Activated naive CD4-positive, alpha-beta T cell treated with Interleukin-2 at 50 U/mL for 16 hours (primary cell): ENCODE measurements around the gene EMX2.

Experiments
- DNase-seq: peaks from one replicate; pipeline ENCODE4 v3.0.0-alpha.2; 2020

The EMX2 gene

DNA sequence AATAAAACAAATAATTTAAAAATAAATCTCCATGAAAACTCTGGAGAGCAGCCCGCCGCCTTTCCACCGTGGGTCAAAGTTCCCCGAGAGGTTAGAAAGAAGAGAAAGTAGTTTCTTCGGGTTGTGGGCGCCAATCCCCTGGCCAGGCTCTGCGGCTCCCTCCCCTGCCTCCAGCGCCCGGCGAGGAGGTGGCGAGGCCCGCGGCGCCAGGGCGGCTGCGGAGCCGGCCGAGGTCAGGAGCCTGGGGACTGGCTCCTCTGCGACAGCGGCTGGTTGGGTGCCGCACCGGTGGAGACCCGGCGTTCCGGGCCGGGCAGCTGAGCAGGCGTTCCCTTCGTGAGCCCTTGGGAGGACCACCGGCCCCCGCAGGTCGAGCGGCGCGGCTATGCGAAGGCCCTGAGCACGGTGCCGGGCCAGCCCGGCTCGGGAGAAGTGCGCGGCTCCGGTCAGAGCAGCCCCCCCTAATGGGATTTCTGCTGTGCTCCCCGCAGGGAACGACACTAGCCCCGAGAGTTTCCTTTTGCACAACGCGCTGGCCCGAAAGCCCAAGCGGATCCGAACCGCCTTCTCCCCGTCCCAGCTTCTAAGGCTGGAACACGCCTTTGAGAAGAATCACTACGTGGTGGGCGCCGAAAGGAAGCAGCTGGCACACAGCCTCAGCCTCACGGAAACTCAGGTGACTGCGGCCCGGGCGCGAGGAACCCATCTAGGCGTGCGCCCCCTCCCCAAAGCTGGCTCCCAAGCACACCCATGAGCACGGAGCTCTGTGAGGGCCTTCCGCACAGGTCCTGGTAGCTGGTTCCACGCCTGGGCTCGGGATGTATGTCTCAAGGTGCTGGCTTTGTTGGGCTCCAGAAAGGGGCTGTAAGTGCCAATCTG, 2.8 kb downstream of the EMX2 start:
- DNase-seq: no peak

GRCh38 chr10:117546020-117546580, 3.6 kb downstream of the EMX2 start:
- DNase-seq: no peak

GRCh38 chr10:117546581-117547015, 4.1 kb downstream of the EMX2 start:
- no peak for DNase-seq

GRCh38 chr10:117547016-117547715, 4.6 kb downstream of the EMX2 start:
- no peak for DNase-seq

- no peak for DNase-seq
These were observed 5.4 kb downstream of the EMX2 start for GRCh38 chr10:117547716-117548668.

DNA sequence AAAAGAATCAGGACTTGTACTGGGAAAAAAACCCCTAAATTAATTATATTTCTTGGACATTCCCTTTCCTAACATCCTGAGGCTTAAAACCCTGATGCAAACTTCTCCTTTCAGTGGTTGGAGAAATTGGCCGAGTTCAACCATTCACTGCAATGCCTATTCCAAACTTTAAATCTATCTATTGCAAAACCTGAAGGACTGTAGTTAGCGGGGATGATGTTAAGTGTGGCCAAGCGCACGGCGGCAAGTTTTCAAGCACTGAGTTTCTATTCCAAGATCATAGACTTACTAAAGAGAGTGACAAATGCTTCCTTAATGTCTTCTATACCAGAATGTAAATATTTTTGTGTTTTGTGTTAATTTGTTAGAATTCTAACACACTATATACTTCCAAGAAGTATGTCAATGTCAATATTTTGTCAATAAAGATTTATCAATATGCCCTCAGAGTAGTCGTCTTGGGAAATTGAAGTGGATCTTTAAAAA, 6.6 kb downstream of the EMX2 start:
- DNase-seq: no peak

DNA sequence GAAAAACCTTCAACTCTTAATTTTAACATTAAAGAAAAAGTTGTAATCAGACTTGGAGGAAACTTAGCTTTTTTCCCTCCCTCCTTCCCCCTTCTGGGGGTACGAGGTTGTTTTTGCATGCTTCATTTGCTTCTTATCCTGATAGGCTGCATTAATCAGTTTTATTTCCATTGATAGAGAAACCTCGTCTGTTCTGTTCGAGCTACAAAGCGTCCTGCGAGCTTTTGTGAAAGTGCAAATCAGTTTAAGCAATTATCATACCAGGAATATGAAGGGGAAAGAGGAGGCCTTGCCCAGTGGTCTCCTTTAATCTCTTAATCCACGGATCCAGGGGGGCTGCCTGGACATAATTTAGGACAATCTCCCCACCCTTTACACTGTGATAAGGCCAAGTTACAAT, 7.5 kb downstream of the EMX2 start:
- no peak for DNase-seq

DNA sequence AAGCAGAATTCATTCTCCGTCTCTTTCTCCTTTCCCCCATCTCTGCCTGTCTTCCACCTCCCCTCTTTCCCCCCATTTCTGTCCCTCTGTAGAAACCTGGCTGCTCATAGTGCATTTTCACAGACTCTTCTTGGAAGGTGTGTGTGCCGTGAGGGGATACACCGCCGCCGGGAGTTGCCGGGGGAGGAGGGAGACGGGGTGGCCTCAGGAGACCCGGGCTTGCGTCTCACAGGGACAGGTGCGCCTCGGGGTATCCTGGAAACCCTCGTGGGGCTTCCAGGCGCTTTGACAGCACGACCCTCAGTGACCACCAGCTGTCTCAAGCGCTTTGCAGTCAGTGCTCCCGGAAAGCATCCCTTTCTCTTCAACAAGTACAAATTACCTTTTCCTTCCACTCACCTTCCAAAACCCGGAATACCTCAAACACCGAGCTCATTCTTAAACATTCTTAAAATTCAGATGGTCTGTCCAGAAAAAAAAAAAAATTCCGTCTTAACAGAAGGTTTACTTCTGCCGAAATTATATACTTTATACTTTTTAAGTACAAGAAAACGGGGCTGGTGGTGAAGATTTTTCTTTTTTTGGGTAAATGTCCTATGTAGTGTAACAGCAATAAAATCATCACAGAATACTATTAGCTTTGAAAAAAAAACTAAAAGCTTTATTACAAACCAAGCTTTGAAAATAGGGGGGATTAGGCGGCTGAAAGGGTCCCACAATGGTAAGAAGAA, 8.2 kb downstream of the EMX2 start:
- no peak for DNase-seq

DNA sequence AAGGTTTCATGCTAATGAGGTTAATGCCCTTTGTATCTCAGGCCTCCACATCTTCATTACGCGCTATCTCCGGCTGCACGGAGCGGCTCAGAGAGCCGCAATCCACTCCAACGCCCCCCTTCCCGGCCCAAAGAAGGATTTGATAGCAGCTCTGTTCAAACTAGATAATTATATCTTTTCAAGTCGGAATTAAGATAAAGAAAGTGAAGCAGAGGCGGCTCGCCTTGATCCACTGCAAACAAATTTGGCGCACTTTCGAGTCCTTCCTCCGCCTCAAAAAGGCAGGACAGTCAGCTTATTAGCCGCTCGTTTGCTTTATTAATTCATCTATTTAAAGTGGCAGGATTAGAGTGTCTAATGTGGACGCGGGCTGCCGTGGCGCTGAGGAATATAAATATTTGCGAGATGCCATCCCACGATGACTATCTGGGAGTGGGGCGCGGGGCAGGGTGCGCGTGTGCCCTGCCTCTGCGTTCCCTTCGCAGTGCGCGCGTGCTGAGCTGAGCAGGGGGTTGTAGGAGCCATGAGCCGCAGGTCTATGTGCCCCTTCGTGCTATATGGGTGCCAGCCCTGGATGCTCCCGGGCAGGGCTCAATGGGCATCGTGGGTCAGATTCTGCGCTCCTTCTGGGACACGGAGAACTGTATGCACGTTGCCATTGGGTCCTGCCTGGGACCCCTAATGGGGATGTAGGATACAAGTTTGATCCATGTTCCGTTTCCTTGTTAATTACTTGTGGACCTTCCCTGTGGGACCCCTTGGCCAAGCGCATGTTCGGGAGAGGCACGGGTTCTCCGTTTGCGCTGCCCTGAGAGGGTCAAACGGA, 9.0 kb downstream of the EMX2 start:
- DNase-seq: no peak

GRCh38 chr10:117552156-117552631, 9.6 kb downstream of the EMX2 start:
- DNase-seq: no peak

- DNase-seq: no peak
These were observed 10.2 kb downstream of the EMX2 start for GRCh38 chr10:117552701-117553141.

DNA sequence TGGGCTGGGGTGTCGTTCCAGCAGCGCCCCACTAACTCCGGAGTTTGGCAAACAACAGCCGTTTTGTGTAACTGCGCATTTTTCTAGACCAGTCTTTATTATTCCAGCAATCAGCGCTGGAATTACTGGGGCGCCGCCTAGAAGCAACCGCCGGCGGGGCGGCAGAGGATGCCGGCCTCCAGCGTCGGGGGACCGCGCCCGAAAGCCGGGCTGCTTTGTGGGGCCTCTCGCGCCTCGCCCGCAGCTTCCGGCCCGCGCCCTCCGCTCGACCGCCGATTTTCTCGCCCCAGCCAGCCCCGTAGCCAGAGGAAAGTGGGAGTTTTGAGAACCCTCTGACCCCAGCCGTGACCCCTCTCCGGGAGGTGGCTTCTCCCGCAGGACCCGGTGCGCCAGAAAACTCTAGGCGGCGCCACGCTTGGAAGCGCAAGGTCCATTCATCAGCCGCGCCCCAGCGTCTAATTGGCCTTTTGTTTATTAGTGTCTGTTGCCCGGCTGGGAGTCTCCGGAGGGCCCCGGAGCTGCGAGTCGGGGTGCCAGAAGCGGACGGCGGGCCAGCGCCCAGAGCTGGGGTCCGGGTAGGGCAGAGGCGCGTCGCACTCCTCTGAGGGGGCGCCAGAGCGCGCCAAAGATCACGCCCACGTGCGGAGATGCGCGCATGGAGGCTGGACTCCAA, 10.7 kb downstream of the EMX2 start:
- DNase-seq: no peak

DNA sequence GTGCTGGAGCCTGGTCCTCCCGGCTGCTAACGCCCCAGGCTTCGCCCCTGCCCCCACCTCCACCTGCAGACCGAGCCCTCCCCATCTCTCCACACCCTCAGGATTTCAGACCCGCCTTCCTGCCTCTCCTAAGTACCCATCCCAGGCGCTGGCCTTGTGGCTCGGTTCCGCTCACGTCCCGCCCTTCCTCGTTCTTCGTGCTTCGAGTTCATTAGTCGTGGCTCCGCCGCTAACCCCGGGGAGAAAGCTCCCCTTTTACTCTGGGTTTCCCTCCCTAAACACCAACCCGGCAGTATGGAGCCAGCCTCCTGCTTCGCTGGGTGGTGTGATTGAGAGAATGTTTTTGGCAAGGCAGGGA, 11.2 kb downstream of the EMX2 start:
- no peak for DNase-seq

DNA sequence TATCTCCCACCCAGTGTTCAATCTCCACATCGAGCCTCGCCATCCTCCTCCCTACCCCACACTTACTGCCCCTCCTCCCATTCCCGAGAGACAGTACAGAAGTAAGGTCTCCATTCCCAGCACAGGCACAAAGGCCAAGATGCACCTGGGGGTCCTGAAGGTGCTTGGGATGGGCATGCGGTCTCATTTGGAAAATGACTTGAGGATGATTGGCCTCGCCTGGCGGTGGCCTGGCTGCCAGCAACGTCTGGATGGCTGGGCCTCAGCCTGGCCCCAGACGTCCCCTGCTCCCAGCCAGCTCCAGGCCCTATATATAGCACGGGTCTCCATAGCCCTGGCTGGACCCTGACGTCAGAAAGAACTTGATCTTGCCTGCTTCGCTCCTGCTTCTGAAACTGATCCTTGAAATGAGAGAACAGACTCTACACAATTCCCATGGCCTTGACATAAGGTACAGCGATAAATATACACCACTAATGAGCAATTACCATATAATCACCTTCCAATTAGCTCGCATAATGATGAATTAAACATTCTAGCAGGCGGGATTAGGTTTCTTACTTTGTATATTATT, 11.8 kb downstream of the EMX2 start:
- no peak for DNase-seq

- DNase-seq: no peak
These were observed 12.5 kb downstream of the EMX2 start for GRCh38 chr10:117555017-117555416.

DNA sequence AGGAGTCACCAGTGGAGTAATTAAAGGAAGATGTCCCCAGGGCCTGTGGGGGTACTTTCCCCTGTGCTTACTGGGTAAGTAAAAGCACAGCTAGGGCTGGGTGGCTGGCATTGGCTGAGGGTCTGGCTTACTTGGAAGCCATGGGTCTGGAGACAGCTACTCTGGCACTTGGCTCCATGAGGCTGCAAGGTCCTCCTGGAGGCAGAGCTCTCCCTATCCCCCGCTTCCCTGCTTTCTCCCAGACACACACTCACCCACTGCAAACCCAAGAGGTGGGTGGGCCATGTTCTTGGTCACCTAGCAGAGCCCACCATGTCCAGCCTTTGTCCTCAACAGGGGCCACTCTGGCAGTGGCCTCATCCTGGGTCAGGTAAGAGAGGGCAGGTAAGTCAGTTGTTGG, 13.3 kb downstream of the EMX2 start:
- no peak for DNase-seq

DNA sequence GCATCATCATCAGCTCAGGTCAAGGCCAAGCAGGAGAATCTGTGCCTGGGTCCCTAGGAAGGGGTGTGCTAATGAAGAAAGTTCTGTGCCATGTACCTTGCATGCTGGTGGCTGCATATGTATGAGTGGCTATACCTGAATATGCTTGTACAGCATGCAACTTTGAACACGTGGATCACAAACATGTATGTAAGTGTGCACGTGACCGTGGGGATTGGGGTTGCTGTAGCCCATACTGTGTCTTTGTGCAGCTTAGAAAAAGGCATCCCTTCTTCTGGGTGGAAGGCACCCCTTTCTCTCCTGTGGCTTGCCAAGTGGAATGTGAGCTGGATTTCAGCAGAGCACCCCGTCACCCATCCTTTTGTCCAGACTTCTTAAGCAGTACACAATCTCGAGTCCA, 13.8 kb downstream of the EMX2 start:
- no peak for DNase-seq

DNA sequence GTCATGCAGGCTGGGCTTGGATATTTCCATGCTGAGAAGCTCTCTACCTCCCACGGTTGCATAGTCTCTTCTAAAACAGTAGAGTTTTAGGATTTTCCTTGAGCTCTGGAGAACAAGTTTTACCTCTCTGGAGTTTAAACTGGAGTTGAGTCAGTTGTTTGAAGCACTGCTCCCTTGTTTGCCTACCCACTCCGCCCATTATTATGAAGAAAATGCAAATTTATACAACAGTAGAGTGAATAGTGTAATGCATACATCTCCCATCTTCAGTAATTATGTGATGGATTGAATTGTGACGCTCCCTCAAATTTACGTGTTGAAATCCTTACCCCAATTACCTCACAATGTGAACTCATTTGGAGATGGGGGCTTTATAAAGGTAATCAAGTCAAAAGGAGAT, 17.2 kb downstream of the EMX2 start:
- DNase-seq: no peak

- DNase-seq: no peak
These were observed 18.4 kb downstream of the EMX2 start for GRCh38 chr10:117560942-117561341.

DNA sequence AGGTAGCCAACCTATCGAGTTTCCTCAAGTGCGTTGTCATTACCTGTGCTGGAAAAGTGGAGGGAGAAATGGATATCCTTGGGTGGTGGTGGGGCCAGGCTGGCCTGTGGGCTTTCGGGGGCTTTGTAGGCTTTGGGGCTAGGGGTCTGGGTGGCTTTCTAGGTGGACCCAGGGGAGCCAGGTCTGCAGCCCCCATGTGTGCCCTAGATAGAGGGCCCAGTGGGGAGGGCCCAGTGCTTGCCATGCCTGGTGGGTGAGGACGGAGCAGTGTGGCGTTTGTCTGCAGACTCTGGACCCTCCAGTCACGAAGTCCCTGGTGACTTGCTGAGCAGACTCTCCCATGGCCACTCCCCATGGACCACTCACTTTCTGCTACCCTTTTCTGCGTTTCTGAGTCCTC, 19.7 kb downstream of the EMX2 start:
- DNase-seq: no peak
